Upper lobe of left lung (tissue), 4 donors: ENCODE results near the gene ABCA7.

ENCODE experiments used
- EP300 ChIP-seq, 4 donors: sonication (generic); formaldehyde crosslinking; IDR thresholded peaks; one replicate each; pipeline ENCODE4 v1.5.1; 2017; ENCODE audit warnings: antibody characterized with exemption in 4 of 4, control low read depth in 2 of 4
- POLR2A ChIP-seq, 4 donors: fragments of 450-650 bp; IDR thresholded peaks; one replicate each; pipeline ENCODE4 v1.5.1; 2016 to 2017; ENCODE audit warnings: antibody characterized with exemption in 4 of 4, mild to moderate bottlenecking in 2 of 4
- TF ChIP-seq, protein P1 (sequence below), 6 experiments: fragments of 450-650 bp in 4 of 6; fragments of 200-600 bp in 2 of 6; sonication (generic) in 2 of 6; IDR thresholded peaks; one replicate each; pipeline ENCODE4 v1.5.1; 2016 to 2019; ENCODE audit warnings: antibody characterized with exemption in 6 of 6

- TF ChIP-seq, protein P1, sequence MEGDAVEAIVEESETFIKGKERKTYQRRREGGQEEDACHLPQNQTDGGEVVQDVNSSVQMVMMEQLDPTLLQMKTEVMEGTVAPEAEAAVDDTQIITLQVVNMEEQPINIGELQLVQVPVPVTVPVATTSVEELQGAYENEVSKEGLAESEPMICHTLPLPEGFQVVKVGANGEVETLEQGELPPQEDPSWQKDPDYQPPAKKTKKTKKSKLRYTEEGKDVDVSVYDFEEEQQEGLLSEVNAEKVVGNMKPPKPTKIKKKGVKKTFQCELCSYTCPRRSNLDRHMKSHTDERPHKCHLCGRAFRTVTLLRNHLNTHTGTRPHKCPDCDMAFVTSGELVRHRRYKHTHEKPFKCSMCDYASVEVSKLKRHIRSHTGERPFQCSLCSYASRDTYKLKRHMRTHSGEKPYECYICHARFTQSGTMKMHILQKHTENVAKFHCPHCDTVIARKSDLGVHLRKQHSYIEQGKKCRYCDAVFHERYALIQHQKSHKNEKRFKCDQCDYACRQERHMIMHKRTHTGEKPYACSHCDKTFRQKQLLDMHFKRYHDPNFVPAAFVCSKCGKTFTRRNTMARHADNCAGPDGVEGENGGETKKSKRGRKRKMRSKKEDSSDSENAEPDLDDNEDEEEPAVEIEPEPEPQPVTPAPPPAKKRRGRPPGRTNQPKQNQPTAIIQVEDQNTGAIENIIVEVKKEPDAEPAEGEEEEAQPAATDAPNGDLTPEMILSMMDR (IDR thresholded peaks at IDR 0.05), result no peak
- TF ChIP-seq EP300 (IDR thresholded peaks at IDR 0.05), result no peak
- TF ChIP-seq POLR2A (IDR thresholded peaks at IDR 0.05), result no peak
Measured at GRCh38 chr19:1052349-1052975, 12.6 kb downstream of the ABCA7 start.
